Stimulated activated naive B cell treated with anti-CD40 and anti-IgM and Interleukin-4, amounts not matched to agents 10 μg/mL and 1 μg/mL and 100 μg/mL, for 72 hours (primary cell): ENCODE results near the gene VAV2.

Experiments
- ATAC-seq, 2 donors: fragments of 150-1000 bp; cut with Tn5 transposase; replicated peaks; 2 replicates each; pipeline ENCODE4 v1.10.0; 2021; ENCODE audit warnings: moderate library complexity in 1 of 2
- DNase-seq: peaks from one replicate; pipeline ENCODE4 v3.0.0; 2021
- H3K27ac Mint-ChIP-seq: one replicate; pipeline ENCODE4 v1.8.0; 2022; ENCODE audit warnings: mild to moderate bottlenecking, mixed read lengths
- H3K27me3 Mint-ChIP-seq, 2 donors: one replicate each; pipeline ENCODE4 v1.8.0; 2022; ENCODE audit warnings: mixed read lengths in 2 of 2
- H3K36me3 Mint-ChIP-seq, 2 donors: one replicate each; pipeline ENCODE4 v1.8.0; 2022; ENCODE audit warnings: mixed read lengths in 2 of 2, mild to moderate bottlenecking in 1 of 2
- H3K4me1 Mint-ChIP-seq, 2 donors: one replicate each; pipeline ENCODE4 v1.8.0; 2022; ENCODE audit warnings: mixed read lengths in 2 of 2, mild to moderate bottlenecking in 1 of 2
- H3K4me3 Mint-ChIP-seq, 2 donors: one replicate each; pipeline ENCODE4 v1.8.0; 2022; ENCODE audit warnings: mild to moderate bottlenecking in 2 of 2, mixed read lengths in 2 of 2, moderate library complexity in 1 of 2
- H3K9me3 Mint-ChIP-seq, 2 donors: one replicate each; pipeline ENCODE4 v1.8.0; 2022; ENCODE audit warnings: mixed read lengths in 2 of 2, mild to moderate bottlenecking in 1 of 2

The VAV2 gene

GRCh38 chr9:133991964-133992779, at the start of gene VAV2:
Gene VAV2, minus strand, starts transcription at chr9:133992324. Its CDS starts 46 bp downstream, at chr9:133992278.
- peaks cover 4 to 5% of the 10 kb centered on the region in 2 donors for H3K27me3 Mint-ChIP-seq

GRCh38 chr9:134041649-134041962, 49.5 kb upstream of the VAV2 start:
- H3K4me1 Mint-ChIP-seq: no peaks in the 10 kb centered on the region
- DNase-seq: no peak
- no peak for ATAC-seq
- peaks cover 9% of the 10 kb centered on the region in 2 donors for H3K9me3 Mint-ChIP-seq
- no peak overlapping the region for H3K4me3 Mint-ChIP-seq
- H3K36me3 Mint-ChIP-seq: peaks cover 53 to 56% of the 10 kb centered on the region in 2 donors
- no peaks in the 10 kb centered on the region for H3K27me3 Mint-ChIP-seq
- no peak overlapping the region for H3K27ac Mint-ChIP-seq

More at GRCh38 chr9:133991964-133992779, at the start of gene VAV2:
- Mint-ChIP-seq H3K4me1 (peaks cover 31 to 71% of the 10 kb centered on the region in 2 donors), H3K36me3 (peaks cover 7 to 16% of the 10 kb centered on the region in 2 donors), H3K4me3 (peak within 1 kb of the TSS; percentile 90 to 94), H3K27ac (peak within 1 kb of the TSS; percentile 81), H3K9me3 (no peaks in the 10 kb centered on the region)
- DNase-seq: peak; percentile 66
- peak; percentile 60 to 66 for ATAC-seq

GRCh38 chr9:134040781-134041648, 48.9 kb upstream of the VAV2 start:
- Mint-ChIP-seq H3K4me1 (no peaks in the 10 kb centered on the region), H3K36me3 (peaks cover 54 to 61% of the 10 kb centered on the region in 2 donors), H3K27ac (no peak overlapping the region)

GRCh38 chr9:134040176-134040565, 48.0 kb upstream of the VAV2 start:
- peaks cover 9 to 11% of the 10 kb centered on the region in 2 donors for H3K9me3 Mint-ChIP-seq
- peaks cover 58 to 67% of the 10 kb centered on the region in 2 donors for H3K36me3 Mint-ChIP-seq
- no peak for DNase-seq
- no peak overlapping the region for H3K4me3 Mint-ChIP-seq
- no peak for ATAC-seq
- H3K27ac Mint-ChIP-seq: no peak overlapping the region
- no peaks in the 10 kb centered on the region for H3K27me3 Mint-ChIP-seq
- H3K4me1 Mint-ChIP-seq: no peaks in the 10 kb centered on the region

More at GRCh38 chr9:134040781-134041648, 48.9 kb upstream of the VAV2 start:
- DNase-seq (no peak), ATAC-seq (no peak)
- H3K9me3 Mint-ChIP-seq: peaks cover 9 to 11% of the 10 kb centered on the region in 2 donors
- no peak overlapping the region for H3K4me3 Mint-ChIP-seq
- H3K27me3 Mint-ChIP-seq: no peaks in the 10 kb centered on the region

- H3K27me3 Mint-ChIP-seq: no peaks in the 10 kb centered on the region
- no peak overlapping the region for H3K27ac Mint-ChIP-seq
- H3K4me1 Mint-ChIP-seq: no peaks in the 10 kb centered on the region
- H3K4me3 Mint-ChIP-seq: no peak overlapping the region
- DNase-seq: no peak
- peaks cover 9 to 11% of the 10 kb centered on the region in 2 donors for H3K9me3 Mint-ChIP-seq
- peaks cover 56 to 65% of the 10 kb centered on the region in 2 donors for H3K36me3 Mint-ChIP-seq
- ATAC-seq: no peak
Measured at GRCh38 chr9:134039386-134040175, 47.5 kb upstream of the VAV2 start.

DNA sequence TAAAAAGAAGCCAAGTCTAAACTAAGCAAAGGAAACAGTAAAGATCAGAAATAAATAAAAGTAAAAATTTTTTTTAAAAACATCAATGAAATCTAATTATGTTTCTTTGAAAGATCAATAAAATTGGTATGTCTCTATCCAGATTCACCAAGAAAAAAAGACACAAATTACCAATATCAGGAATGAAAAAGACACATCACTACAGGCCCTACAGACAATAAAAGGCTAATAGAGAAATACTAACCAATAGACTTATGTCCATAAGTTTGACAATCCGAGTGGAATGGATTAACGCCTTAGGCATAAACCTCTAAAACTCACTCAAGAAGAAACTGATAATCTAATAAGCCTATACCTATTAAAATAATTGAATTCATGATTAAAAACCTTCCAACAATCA, 45.5 kb upstream of the VAV2 start:
- H3K4me1 Mint-ChIP-seq: no peaks in the 10 kb centered on the region
- no peak overlapping the region for H3K4me3 Mint-ChIP-seq
- no peak for ATAC-seq
- H3K36me3 Mint-ChIP-seq: peaks cover 58 to 70% of the 10 kb centered on the region in 2 donors
- DNase-seq: no peak
- H3K27me3 Mint-ChIP-seq: no peaks in the 10 kb centered on the region
- H3K27ac Mint-ChIP-seq: no peak overlapping the region
- peaks cover 9 to 11% of the 10 kb centered on the region in 2 donors for H3K9me3 Mint-ChIP-seq

GRCh38 chr9:134036130-134036529, 44.0 kb upstream of the VAV2 start:
- no peaks in the 10 kb centered on the region for H3K27me3 Mint-ChIP-seq
- no peak overlapping the region for H3K27ac Mint-ChIP-seq
- H3K4me1 Mint-ChIP-seq: no peaks in the 10 kb centered on the region
- H3K36me3 Mint-ChIP-seq: peaks cover 56 to 67% of the 10 kb centered on the region in 2 donors
- peaks cover 9 to 11% of the 10 kb centered on the region in 2 donors for H3K9me3 Mint-ChIP-seq
- ATAC-seq (no peak), DNase-seq (no peak)
- no peak overlapping the region for H3K4me3 Mint-ChIP-seq

- H3K4me3 Mint-ChIP-seq: no peak overlapping the region
- DNase-seq: no peak
- H3K27me3 Mint-ChIP-seq: no peaks in the 10 kb centered on the region
- H3K36me3 Mint-ChIP-seq: peaks cover 52 to 67% of the 10 kb centered on the region in 2 donors
- H3K27ac Mint-ChIP-seq: peak overlapping the region; percentile 31
- no peaks in the 10 kb centered on the region for H3K4me1 Mint-ChIP-seq
- H3K9me3 Mint-ChIP-seq: peaks cover 9 to 11% of the 10 kb centered on the region in 2 donors
- no peak for ATAC-seq
Measured at GRCh38 chr9:134035041-134036039, 43.2 kb upstream of the VAV2 start.

DNA sequence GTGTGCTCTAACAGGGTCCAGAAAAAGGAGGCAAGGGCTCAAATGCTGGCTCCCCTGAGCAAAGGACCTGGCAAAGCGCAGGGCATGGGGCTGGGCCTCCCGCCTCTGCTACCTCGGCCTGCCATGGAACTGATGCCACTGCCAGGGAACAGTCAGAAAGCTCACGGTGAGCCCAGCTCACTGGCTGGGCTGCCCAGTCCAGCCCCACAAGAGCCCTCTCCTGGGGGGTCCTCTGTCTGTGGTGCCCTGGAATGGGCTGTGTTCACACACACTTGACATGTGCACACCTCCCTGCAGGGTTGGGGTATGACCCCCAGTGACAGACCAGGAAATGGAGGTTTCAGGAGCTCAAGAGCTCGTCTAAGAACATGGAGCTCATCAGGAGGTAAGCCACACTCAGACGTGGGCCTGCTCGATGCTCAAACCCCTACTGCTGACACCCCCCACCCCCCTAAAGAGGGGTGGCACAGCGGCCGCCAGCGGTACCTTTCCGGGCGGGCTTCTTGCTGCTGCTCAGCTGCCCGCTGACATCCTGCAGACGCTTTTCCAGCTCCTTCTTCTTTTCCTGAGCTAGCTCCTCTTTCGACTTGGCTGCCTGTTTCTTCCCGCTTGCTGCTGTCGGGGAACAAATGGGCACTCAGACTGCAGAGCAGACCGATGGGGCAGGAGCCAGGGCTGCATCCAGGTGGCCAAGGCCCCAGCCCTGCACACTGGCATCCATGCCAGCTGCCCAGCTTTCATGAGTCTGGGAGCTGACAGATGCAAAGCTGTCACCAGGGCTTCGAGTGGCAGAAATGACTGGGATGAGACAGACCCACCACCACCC, 42.3 kb upstream of the VAV2 start:
- Mint-ChIP-seq H3K27me3 (no peaks in the 10 kb centered on the region), H3K27ac (no peak overlapping the region), H3K36me3 (peaks cover 43 to 58% of the 10 kb centered on the region in 2 donors), H3K9me3 (peaks cover 7 to 8% of the 10 kb centered on the region in 2 donors), H3K4me1 (no peaks in the 10 kb centered on the region), H3K4me3 (no peak overlapping the region)
- ATAC-seq: no peak
- no peak for DNase-seq

DNA sequence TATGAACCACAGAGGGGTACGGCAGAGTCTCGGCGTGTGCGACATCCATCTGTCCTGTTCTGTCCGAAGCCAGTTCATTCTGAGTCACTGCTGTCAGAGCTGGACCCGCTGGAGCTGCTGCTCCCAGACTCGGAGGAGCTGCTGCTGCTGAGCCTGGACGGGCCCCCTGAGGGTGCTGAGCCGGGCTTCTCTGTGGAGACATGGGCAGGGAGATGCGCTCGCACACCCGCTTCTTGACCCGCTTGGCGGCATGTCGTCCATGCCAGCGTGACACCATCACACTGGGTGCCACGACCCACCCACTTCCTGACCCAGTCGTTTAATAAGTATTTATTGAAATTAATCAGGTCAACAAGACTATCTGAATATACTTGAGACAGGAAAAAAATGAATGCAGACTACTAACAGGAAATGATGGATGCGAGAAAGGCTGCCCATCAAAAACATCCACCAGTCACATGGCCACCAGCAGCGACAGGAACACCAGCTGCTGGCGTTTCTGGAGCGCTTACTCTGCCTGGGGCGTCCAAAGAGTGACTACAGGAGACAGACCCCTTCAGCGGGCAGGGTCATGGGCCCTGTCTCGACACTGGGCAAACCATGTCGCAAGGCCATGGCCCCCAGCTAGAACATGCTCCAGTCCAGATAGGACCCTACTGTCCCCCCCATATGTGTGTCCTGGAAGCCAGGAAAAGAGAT, 41.5 kb upstream of the VAV2 start:
- peaks cover 0 to 2% of the 10 kb centered on the region in 2 donors for H3K9me3 Mint-ChIP-seq
- DNase-seq: no peak
- H3K36me3 Mint-ChIP-seq: peaks cover 39 to 54% of the 10 kb centered on the region in 2 donors
- H3K27ac Mint-ChIP-seq: no peak overlapping the region
- H3K27me3 Mint-ChIP-seq: no peaks in the 10 kb centered on the region
- H3K4me3 Mint-ChIP-seq: no peak overlapping the region
- ATAC-seq: no peak
- H3K4me1 Mint-ChIP-seq: no peaks in the 10 kb centered on the region

DNA sequence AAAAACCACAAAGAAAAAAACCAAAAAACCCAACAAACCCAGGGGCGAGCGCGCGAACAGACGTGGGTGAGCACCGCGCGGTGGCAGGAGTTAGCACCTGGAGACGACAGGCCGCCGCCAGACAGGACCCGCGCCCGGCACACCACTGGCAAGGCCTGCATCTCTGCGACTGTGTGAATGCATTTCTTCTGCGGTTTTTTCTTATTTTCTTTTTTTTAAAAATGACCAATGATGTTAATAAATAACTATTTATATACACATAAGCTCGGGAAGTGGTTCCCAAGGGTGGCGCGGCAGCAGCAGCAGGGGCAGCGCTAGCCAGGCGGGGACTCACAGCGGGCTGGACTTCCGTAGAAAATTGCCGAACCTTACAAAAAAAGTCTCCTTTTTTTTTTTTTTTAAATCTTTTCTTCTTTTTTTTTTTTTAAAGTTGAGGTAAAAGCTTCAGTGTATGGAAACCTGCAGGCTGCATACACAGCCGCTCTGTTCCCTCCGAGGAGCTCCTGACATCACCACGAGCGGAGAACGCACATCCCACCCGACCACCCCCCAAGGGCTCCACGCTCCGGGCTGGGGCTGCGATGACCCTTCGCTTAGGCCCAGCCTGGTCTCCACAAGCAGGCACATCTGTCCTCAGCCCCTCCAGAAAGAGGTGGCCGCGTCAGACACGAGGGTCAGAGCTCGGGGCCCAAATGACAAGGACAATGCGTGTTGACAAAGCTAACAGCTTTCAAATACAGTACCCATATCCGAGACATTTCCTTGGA, 40.5 kb upstream of the VAV2 start:
- Mint-ChIP-seq H3K27ac (no peak overlapping the region), H3K4me3 (no peak overlapping the region), H3K9me3 (peaks cover 0 to 2% of the 10 kb centered on the region in 2 donors), H3K4me1 (peaks cover 0 to 4% of the 10 kb centered on the region in 2 donors), H3K27me3 (no peaks in the 10 kb centered on the region), H3K36me3 (peaks cover 29 to 49% of the 10 kb centered on the region in 2 donors)
- ATAC-seq (no peak), DNase-seq (no peak)
